ENCODE data around the gene RAF1. TPM values are rescaled to one million over a fixed set of nuclear protein-coding genes. Genes with fewer than 3 reads are reported as not detected.

The RAF1 gene
- total and polyA plus RNA-seq, 2 donors (not counting 1 experiment from before 2014, with no cell fraction given): 134 to 258 TPM

GRCh38 chr3:12541625-12542024 is 122.3 kb downstream of the RAF1 start:
- H4K20me1 ChIP-seq (ENCODE audit: control insufficient read depth, extremely low read depth, insufficient read depth, low read length): no peaks in the 10 kb centered on the region
- no peak overlapping the region for H3K4me2 ChIP-seq (ENCODE audit: extremely low read depth, insufficient read depth, low read length)
- H3K4me3 ChIP-seq (replicated peaks in 1 of 4; ENCODE audit: control extremely low read depth in 1 of 4, insufficient read depth in 1 of 4, low read depth in 3 of 4, low read length in 4 of 4): no peak overlapping the region
- no peak for DNase-seq (ENCODE audit: low read depth in 2 of 2)
- no peaks in the 10 kb centered on the region for H3K79me2 ChIP-seq (ENCODE audit: control insufficient read depth, insufficient read depth, low read length)
- H2AFZ ChIP-seq (ENCODE audit: low read length): no peak overlapping the region
- TF ChIP-seq EZH2 (IDR thresholded peaks at IDR 0.05; ENCODE audit: low read length, missing control alignments): no peak
- TF ChIP-seq, protein P1, sequence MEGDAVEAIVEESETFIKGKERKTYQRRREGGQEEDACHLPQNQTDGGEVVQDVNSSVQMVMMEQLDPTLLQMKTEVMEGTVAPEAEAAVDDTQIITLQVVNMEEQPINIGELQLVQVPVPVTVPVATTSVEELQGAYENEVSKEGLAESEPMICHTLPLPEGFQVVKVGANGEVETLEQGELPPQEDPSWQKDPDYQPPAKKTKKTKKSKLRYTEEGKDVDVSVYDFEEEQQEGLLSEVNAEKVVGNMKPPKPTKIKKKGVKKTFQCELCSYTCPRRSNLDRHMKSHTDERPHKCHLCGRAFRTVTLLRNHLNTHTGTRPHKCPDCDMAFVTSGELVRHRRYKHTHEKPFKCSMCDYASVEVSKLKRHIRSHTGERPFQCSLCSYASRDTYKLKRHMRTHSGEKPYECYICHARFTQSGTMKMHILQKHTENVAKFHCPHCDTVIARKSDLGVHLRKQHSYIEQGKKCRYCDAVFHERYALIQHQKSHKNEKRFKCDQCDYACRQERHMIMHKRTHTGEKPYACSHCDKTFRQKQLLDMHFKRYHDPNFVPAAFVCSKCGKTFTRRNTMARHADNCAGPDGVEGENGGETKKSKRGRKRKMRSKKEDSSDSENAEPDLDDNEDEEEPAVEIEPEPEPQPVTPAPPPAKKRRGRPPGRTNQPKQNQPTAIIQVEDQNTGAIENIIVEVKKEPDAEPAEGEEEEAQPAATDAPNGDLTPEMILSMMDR (conservative IDR thresholded peaks at IDR 0.05 in 1 of 2, IDR thresholded peaks at IDR 0.05 in 1 of 2; ENCODE audit: low read depth in 1 of 2, low read length in 2 of 2): no peak
- no peaks in the 10 kb centered on the region for H3K4me1 ChIP-seq (ENCODE audit: control insufficient read depth, extremely low read depth, insufficient read depth, low read length)
- no peaks in the 10 kb centered on the region for H3K27me3 ChIP-seq (ENCODE audit: control insufficient read depth, insufficient read depth, low read length)
- no peaks in the 10 kb centered on the region for H3K36me3 ChIP-seq (ENCODE audit: control insufficient read depth, insufficient read depth, low read length)
- H3K27ac ChIP-seq (ENCODE audit: insufficient read depth, low read length): no peak overlapping the region
- H3K9me3 ChIP-seq (ENCODE audit: control insufficient read depth, insufficient read depth, low read depth, low read length): no peaks in the 10 kb centered on the region
- no peak overlapping the region for H3K9ac ChIP-seq (ENCODE audit: insufficient read depth, low read length)

DNA sequence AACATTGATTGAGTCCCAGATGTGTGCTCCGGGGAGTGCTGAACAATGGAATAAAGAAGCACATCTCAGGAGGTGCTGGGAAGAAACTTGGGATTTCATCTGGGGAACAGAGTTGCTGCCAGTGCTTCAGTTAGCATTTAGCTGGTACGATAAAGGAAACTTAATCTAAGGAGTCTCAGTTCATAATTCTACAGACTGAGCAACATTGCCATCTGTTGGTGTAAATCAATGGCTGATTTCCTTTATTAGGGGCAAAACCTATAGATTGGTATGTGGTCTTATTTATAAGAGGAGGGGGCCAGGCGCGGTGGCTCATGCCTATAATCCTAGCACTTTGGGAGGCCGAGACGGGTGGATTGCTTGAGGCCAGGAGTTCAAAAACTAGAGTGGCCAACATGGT is 127.5 kb downstream of the RAF1 start:
- no peak overlapping the region for H2AFZ ChIP-seq (ENCODE audit: low read length)
- no peaks in the 10 kb centered on the region for H3K36me3 ChIP-seq (ENCODE audit: control insufficient read depth, insufficient read depth, low read length)
- H3K4me1 ChIP-seq (ENCODE audit: control insufficient read depth, extremely low read depth, insufficient read depth, low read length): no peaks in the 10 kb centered on the region
- H3K9ac ChIP-seq (ENCODE audit: insufficient read depth, low read length): no peak overlapping the region
- H3K4me2 ChIP-seq (ENCODE audit: extremely low read depth, insufficient read depth, low read length): no peak overlapping the region
- no peaks in the 10 kb centered on the region for H3K79me2 ChIP-seq (ENCODE audit: control insufficient read depth, insufficient read depth, low read length)
- no peaks in the 10 kb centered on the region for H4K20me1 ChIP-seq (ENCODE audit: control insufficient read depth, extremely low read depth, insufficient read depth, low read length)
- TF ChIP-seq EZH2 (IDR thresholded peaks at IDR 0.05; ENCODE audit: low read length, missing control alignments): no peak
- TF ChIP-seq, protein P1 (conservative IDR thresholded peaks at IDR 0.05 in 1 of 2, IDR thresholded peaks at IDR 0.05 in 1 of 2; ENCODE audit: low read depth in 1 of 2, low read length in 2 of 2): peak; percentile 24 to 43
- no peak overlapping the region for H3K27ac ChIP-seq (ENCODE audit: insufficient read depth, low read length)
- H3K4me3 ChIP-seq (replicated peaks in 1 of 4; ENCODE audit: control extremely low read depth in 1 of 4, insufficient read depth in 1 of 4, low read depth in 3 of 4, low read length in 4 of 4): no peak overlapping the region
- H3K9me3 ChIP-seq (ENCODE audit: control insufficient read depth, insufficient read depth, low read depth, low read length): no peaks in the 10 kb centered on the region
- no peaks in the 10 kb centered on the region for H3K27me3 ChIP-seq (ENCODE audit: control insufficient read depth, insufficient read depth, low read length)
- peak in 1 of 2 donors; percentile 54 for DNase-seq (ENCODE audit: low read depth in 2 of 2)

Other genes with a start within 250 kb of the RAF1 start
- 14.4 and 15.7 TPM in 2 replicates for gene TSEN2, start 179.6 kb downstream of the RAF1 start, total RNA-seq
- gene TSEN2, start 179.6 kb downstream of the RAF1 start, polyA plus RNA-seq: 9.8 and 12.3 TPM in 2 replicates
- not detected in 2 replicates for gene MKRN2OS, start 118.6 kb downstream of the RAF1 start, total RNA-seq
- gene MKRN2OS, start 118.6 kb downstream of the RAF1 start, polyA plus RNA-seq: not detected in 2 replicates
- gene MKRN2, start 107.0 kb downstream of the RAF1 start, total RNA-seq: 28.8 and 37.7 TPM in 2 replicates
- gene MKRN2, start 107.0 kb downstream of the RAF1 start, polyA plus RNA-seq: 36.6 and 48.1 TPM in 2 replicates
- gene TMEM40, start 95.1 kb upstream of the RAF1 start, total RNA-seq: under 0.01 TPM in 1 of 2 replicates, not detected in the other
- 0.33 TPM in 1 of 2 replicates, not detected in the other for gene TMEM40, start 95.1 kb upstream of the RAF1 start, polyA plus RNA-seq
- 12.1 and 16.7 TPM in 2 replicates for gene CAND2, start 132.6 kb upstream of the RAF1 start, total RNA-seq
- 1.6 and 2.5 TPM in 2 replicates for gene CAND2, start 132.6 kb upstream of the RAF1 start, polyA plus RNA-seq
- gene RPL32, start 177.4 kb upstream of the RAF1 start, total RNA-seq: 1,141 and 1,244 TPM in 2 replicates
- 1,855 and 2,018 TPM in 2 replicates for gene RPL32, start 177.4 kb upstream of the RAF1 start, polyA plus RNA-seq

Measured in fibroblast of lung (primary cell).